Forelimb muscle (tissue), 1 donor: ENCODE results near the gene NUB1. TPM values are rescaled to one million over a fixed set of nuclear protein-coding genes. Genes with fewer than 3 reads are reported as not detected.

ENCODE experiments used
- DNase-seq: peaks from one replicate; pipeline ENCODE4 v3.0.0-alpha.2; 2013; ENCODE audit warnings: low read depth
- polyA plus RNA-seq: library from polyadenylated mRNA; unstranded; fragments of 120-200 nt; gene quantifications from one replicate; pipeline ENCODE4 v1.2.1, GENCODE V29; 2013; ENCODE audit not compliant: insufficient read length

NUB1 gene
- polyA plus RNA-seq, 1 donor, result 35.5 TPM

GRCh38 chr7:151312831-151313809 lies 28.5 kb upstream of the NUB1 start:
- DNase-seq, result no peak

- no peak for DNase-seq
Observed at GRCh38 chr7:151313857-151314256, 27.8 kb upstream of the NUB1 start.

DNA sequence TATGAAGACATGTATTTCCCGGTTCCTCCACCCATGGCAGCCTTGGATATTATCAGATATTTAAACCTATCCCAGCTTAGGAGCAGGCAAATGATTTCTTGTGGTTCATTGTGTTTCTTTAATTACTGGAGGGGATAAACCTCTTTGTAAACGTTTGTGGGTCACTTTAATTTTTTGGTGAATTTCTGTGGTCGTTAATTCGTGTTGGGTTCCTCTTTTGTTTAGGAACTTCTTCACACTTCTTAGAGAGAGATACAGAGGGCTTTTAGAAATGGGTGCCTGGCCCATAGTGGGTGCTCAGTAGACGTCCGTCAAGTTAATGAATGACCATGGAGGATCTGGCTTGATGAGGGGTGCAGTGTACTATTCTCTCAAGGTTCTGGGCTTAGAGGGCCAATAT lies 27.2 kb upstream of the NUB1 start:
- DNase-seq, result no peak

DNA sequence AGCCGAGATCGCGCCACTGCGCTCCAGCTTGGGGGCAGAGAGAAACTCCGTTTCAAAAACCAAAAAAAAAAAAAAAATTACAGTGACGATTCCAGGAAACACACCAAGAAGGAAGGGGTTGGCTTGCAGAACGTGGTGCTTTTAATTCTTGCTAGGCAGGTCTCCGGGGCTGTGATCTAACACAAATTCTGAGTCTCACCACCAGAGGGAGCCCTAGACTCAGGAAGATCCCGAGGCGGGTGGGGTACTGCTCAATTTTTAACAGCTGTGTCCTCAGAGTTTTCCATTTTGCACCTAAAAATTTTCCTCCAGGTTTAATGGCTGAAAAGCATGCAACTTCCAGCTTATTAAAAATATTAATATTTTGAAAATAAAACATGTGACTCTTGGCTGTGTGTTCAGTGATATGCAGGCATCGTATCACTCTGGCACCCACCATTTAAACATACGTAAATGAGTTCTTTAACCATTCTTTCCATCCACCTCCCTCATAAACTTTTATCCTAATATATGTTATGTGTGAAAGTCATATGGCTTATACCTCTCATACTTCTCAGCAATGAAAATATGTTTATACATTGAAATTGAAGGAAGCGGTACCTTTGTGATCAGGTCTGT lies 26.5 kb upstream of the NUB1 start:
- DNase-seq, result peak; percentile 40

- no peak for DNase-seq
Observed at GRCh38 chr7:151316896-151317295, 24.7 kb upstream of the NUB1 start.

- DNase-seq, result no peak
Observed at GRCh38 chr7:151317936-151318335, 23.7 kb upstream of the NUB1 start.

- no peak for DNase-seq
Observed at GRCh38 chr7:151319189-151319588, 22.4 kb upstream of the NUB1 start.

- DNase-seq, result no peak
Observed at GRCh38 chr7:151320263-151320845, 21.3 kb upstream of the NUB1 start.

DNA sequence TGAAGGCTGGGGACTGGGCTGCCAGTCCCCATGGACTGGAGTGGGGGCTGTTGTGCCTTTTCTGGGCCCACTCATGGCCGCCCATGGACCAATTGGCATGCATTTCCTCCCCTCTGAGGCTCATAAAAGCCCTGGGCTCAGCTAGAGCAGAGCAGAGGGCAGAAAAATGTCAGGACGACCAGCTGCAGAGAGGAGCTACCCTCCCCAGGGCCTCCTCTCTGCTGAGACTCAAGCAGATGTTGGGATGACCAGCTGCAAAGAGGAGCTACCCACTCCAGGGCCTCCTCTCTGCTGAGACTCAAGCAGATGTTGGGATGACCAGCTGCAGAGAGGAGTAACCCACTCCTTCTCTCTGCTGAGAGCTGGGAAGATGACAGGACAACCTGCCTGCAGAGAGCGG lies 20.3 kb upstream of the NUB1 start:
- DNase-seq, result no peak

DNA sequence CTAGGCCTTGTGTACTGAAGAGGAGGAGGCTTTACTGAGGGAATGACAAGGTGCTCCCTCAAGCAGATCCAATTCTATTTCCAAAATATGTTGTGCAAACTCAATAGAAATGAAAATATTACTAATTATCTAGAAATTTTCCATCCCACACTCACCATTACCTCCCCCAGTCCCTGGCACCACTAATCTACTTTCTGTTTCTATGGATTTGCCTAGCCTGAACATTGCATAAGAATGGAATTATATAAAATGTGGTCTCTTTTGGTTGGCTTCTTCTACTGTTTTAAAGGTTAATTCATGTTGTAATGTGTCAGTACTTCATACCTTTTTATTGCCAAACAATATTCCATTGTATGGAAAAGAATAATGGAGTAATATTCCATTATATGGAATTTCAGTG lies 18.7 kb upstream of the NUB1 start:
- DNase-seq, result no peak

DNA sequence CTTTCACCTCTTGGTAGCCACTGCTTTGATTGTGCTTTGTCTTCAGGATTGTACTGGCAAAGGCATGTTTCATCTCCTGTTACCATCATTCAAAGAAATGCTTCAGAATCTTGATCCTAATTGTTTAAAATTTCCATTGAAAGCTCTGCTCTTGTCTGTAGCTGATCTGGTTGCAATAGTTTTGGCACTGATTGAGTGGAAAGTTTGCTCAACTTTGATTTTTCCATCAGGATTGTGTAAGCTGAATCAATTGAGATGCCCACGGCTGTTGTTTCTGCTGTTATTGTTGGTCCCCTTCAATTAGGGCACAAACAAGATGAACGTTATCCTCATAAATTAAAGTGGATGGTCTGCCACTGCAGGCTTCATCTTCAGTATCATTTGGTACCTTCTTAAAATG lies 14.6 kb upstream of the NUB1 start:
- no peak for DNase-seq

DNA sequence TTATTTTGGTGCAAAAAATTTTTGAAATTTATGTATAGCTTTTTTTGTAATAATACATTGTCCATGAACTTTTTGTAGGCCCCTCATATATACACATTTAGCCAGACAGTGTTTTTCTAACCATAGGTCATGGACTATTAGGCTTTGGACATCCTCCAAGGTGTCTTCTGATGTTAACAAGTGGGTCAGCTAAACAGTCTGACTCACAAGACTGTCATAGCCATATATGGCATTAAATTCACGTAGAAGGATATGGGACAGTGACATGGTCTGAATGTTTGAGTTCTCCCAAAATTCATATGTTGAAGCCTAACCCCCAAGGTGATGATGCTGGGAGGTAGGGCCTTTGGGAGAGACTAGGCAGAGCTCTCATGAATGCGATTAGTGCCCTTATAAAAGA lies 14.0 kb upstream of the NUB1 start:
- DNase-seq, result no peak

DNA sequence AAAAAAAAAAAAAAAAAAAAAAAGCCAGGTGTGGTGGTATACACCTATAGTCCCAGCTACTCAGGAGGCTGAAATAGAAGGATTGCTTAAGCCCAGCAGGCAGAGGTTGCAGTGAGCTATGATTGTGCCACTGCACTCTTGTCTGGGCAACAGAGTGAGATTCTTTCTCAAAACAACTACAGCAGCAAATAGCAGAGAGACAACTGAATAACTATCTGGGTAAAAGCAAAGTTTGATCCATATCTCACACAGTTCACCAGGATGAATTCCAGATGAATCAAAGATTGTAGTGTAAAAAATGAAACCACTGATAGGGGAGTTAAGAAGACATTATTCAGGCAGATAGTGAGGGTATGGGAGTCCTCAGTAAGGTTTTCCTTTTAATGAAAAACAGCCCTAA lies 11.4 kb upstream of the NUB1 start:
- no peak for DNase-seq

DNA sequence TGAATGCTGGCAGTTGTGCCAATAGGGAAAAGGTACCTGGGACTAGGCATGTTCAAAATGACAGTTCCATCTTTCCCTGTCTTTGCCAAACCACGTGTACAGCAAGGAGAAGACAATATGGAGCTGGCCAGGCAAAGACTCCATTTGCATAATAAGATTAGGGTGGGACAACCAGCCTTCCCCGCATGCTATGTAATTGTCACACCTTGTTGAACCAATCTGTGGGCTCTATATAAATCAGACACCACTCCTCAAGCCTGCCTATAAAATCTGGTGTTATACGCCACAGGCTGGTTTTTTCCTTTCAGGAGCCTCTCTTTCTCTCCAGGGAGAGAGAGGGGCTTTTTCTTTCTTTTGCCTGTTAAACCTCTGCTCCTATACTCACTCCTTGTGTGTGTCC lies 11.0 kb upstream of the NUB1 start:
- no peak for DNase-seq

DNA sequence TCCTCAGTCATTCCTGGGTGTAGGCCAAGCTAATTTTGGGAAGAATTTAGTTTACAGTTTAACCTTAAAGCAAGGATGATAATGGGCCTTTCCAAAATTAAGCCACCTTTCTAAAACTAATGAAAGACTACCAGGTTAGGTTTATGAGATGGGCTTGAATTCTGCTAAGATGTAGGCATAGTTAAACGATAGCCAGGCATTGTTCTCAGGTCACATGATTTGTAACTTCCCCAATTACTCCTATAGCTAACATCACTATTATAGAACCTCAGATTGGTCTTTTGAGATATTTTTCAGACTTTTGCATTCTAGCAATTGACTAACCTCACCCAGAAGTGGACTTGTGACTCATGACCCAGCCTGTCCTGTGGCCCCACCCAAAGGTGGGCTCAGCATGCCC lies 7.0 kb upstream of the NUB1 start:
- DNase-seq, result no peak

DNA sequence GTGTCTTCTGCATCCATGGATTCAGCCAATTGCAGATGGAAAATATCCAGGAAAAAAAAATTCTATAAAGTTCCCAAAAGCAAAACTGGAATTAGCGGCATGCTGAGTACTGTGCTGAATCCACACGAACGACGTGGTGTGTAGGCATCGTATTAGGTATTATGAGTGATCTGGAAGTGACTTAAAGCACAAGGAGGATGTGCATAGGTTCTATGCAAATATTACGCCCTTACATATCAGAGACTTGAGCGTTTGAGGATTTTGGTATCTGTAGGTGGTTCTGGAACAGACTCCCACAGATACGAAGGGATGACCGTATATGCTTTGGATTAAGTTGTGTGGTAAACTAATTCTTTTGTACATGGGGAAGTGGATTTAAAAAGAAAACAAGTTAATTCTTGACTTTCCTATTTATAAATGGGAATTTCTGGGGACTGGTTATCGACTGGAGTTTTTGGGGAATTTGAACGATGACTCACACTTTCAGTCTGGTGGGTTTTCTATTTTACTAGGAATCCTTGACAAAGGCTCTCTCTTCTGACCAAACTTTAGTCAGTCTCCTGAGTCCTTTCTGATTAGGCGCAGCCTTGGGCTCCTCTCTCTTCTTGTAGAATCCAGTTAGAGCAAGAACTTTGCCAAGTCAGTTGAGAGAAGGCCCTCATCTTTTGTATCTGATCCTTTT lies 5.4 kb upstream of the NUB1 start:
- DNase-seq, result no peak

GRCh38 chr7:151337346-151337745 lies 4.3 kb upstream of the NUB1 start:
- DNase-seq, result no peak

GRCh38 chr7:151338809-151339208 lies 2.8 kb upstream of the NUB1 start:
- DNase-seq, result no peak

DNA sequence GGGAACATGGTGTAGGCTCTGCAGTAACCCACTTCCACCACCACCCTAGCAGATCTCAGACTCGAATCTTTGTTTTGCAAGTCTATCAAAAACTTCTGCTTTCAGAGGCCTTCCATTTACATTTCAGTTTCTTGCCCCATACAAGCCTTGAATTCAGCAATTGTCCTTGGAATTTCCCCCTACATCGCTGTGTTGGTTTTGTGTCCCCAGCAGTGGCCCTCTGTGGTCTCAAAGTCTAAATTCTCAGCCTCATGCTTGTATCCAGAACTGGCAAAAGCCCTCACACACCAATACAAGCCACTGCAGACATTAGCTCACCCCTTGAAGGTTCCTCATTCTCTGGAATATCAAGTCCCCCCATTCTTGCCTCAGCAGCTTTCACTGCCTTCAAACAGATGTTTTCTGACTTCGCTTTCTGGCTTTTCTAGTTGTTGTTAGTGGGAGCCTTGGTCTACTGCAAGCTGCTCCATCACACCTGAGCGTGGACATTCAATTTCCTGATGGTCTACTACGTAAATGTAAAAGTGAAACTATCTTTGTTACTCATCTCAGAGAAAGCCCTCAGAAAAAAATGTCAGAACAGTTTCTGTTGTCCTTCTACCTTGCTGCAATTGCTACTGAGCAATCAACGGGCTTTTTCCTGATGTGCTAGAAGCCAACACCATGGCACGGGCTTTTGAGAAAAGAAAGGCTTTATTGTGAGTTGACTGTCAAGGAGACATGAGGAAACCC lies 1.8 kb upstream of the NUB1 start:
- DNase-seq, result no peak

DNA sequence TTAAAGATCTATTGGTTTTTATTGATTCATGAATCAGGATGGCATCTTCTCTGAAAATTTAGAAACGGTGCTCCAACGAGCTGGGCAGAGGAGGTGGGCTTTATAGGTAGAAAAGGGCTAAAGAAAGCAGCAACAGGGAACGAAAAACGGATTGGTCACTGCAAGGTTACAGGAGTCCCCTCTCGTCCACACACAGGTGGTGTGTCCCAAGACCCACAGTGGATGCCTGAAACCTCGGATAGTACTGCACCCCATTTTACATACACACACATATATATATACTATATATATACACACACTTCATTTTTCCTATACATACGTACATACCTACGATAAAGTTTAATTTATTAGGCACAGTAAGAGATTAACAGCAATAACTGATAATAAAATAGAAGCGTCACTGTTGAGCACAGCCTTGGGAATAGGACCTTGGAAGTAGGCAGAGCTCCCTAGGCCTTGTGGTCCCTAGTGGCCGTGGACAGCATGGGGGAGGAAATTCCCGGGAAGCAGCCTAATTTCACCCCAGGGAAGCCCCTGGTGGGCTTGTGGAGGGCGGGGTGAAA lies 737 bp upstream of the NUB1 start:
- DNase-seq, result no peak

DNA sequence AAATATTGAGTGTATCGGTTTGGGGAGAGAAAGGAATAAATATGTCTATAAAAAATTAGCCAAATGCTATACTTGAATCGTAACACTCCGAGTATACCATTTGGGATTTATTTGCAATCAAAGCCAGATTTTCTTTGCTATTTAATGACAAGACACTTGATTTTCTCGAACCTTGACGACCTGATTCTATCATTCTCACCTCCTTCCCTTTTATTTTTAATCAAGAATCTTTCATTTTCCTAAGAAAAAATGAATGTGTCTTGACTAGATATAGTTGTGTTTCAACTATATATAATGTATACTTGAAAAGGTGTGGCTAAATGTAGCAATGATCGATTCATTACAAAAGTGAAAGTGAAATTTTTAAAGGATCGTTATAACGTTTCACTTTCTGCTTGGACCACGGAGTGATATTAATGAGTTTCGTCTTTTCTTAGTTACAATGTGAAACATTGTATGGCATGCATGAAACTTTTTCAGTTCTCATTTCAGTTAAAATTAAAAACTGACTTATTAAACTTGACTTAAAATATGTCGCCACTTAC lies 562 bp downstream of the NUB1 start:
- DNase-seq, result no peak
